ENCODE results near the gene CDK11A.

GRCh38 chr1:1755426-1755825, 31.3 kb upstream of the CDK11A start:
- TF ChIP-seq, protein P1, sequence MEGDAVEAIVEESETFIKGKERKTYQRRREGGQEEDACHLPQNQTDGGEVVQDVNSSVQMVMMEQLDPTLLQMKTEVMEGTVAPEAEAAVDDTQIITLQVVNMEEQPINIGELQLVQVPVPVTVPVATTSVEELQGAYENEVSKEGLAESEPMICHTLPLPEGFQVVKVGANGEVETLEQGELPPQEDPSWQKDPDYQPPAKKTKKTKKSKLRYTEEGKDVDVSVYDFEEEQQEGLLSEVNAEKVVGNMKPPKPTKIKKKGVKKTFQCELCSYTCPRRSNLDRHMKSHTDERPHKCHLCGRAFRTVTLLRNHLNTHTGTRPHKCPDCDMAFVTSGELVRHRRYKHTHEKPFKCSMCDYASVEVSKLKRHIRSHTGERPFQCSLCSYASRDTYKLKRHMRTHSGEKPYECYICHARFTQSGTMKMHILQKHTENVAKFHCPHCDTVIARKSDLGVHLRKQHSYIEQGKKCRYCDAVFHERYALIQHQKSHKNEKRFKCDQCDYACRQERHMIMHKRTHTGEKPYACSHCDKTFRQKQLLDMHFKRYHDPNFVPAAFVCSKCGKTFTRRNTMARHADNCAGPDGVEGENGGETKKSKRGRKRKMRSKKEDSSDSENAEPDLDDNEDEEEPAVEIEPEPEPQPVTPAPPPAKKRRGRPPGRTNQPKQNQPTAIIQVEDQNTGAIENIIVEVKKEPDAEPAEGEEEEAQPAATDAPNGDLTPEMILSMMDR (IDR thresholded peaks at IDR 0.05) = no peak
- TF ChIP-seq POLR2A (IDR thresholded peaks at IDR 0.05) = no peak

Data from heart left ventricle (tissue), 13 donors.